C4-2B (cell line): Measurements from ENCODE around the gene MGAT1.

Experiments used
- CTCF ChIP-seq: fragments of 450-650 bp; conservative IDR thresholded peaks from 2 replicates; pipeline ENCODE4 v1.5.1; 2017; ENCODE audit warnings: mild to moderate bottlenecking
- ZFX ChIP-seq: fragments of 450-650 bp; IDR thresholded peaks from 2 replicates; pipeline ENCODE4 v1.6.1; 2017

- TF ChIP-seq CTCF (no peak), ZFX (no peak)
Measured at GRCh38 chr5:180816608-180817534, 14.3 kb upstream of the MGAT1 start.
